GM23248 (cell line): ENCODE data around the gene JUN. TPM values are rescaled to one million over a fixed set of nuclear protein-coding genes. Genes with fewer than 3 reads are reported as not detected.
A peak's percentile ranks its signal among the peaks of the same experiment; 100 is the strongest.

ENCODE experiments used
- DNase-seq: peaks from one replicate; pipeline ENCODE4 v3.0.0-alpha.2; 2015
- H2AFZ ChIP-seq: fragments of 200-600 bp; sonication (generic); 2 replicates; pipeline ENCODE4 v1.6.1; 2016; ENCODE audit warnings: antibody characterized with exemption
- H3F3A ChIP-seq: fragments of 200-600 bp; sonication (generic); 2 replicates; pipeline ENCODE4 v1.6.1; 2016; ENCODE audit warnings: mild to moderate bottlenecking, antibody characterized with exemption, mixed run types; ENCODE audit not compliant: insufficient read depth
- H3K27ac ChIP-seq: fragments of 200-600 bp; sonication (generic); 2 replicates; pipeline ENCODE4 v1.5.1; 2016; ENCODE audit warnings: mild to moderate bottlenecking
- H3K27me3 ChIP-seq: fragments of 200-600 bp; sonication (generic); replicated peaks from 2 replicates; pipeline ENCODE4 v1.6.1; 2016; ENCODE audit warnings: mild to moderate bottlenecking; ENCODE audit not compliant: insufficient read depth
- H3K36me3 ChIP-seq: fragments of 200-600 bp; sonication (generic); 2 replicates; pipeline ENCODE4 v1.6.1; 2016; ENCODE audit warnings: low read depth, mild to moderate bottlenecking
- H3K4me1 ChIP-seq: fragments of 200-600 bp; sonication (generic); 2 replicates; pipeline ENCODE4 v1.6.1; 2016; ENCODE audit warnings: mild to moderate bottlenecking; ENCODE audit not compliant: insufficient read depth
- H3K4me2 ChIP-seq: fragments of 200-600 bp; sonication (generic); one replicate; pipeline ENCODE4 v1.6.1; 2016; ENCODE audit warnings: mild to moderate bottlenecking; ENCODE audit not compliant: unreplicated experiment
- H3K4me3 ChIP-seq: fragments of 200-600 bp; sonication (generic); 2 replicates; pipeline ENCODE4 v1.5.1; 2016; ENCODE audit warnings: mild to moderate bottlenecking
- H3K79me2 ChIP-seq: fragments of 200-600 bp; sonication (generic); 2 replicates; pipeline ENCODE4 v1.6.1; 2016; ENCODE audit warnings: mild to moderate bottlenecking; ENCODE audit not compliant: insufficient read depth
- H3K9ac ChIP-seq: fragments of 200-600 bp; sonication (generic); 2 replicates; pipeline ENCODE4 v1.6.1; 2016; ENCODE audit warnings: mild to moderate bottlenecking
- H3K9me2 ChIP-seq: fragments of 200-600 bp; sonication (generic); 2 replicates; pipeline ENCODE4 v1.6.1; 2016; ENCODE audit warnings: mixed run types, mild to moderate bottlenecking, moderate library complexity; ENCODE audit not compliant: insufficient read depth
- H3K9me3 ChIP-seq: fragments of 200-600 bp; sonication (generic); one replicate; pipeline ENCODE4 v1.6.1; 2017; ENCODE audit warnings: low read depth
- H4K20me1 ChIP-seq: fragments of 200-600 bp; sonication (generic); 2 replicates; pipeline ENCODE4 v1.6.0; 2016; ENCODE audit not compliant: insufficient read depth
- EZH2 ChIP-seq: fragments of 200-600 bp; sonication (generic); IDR thresholded peaks from 2 replicates; pipeline ENCODE4 v1.6.1; 2018; ENCODE audit warnings: antibody characterized with exemption, mild to moderate bottlenecking; ENCODE audit not compliant: insufficient read depth, poor library complexity, severe bottlenecking
- EZH2phosphoT487 ChIP-seq: fragments of 200-600 bp; sonication (generic); IDR thresholded peaks from 2 replicates; pipeline ENCODE4 v1.6.1; 2018; ENCODE audit warnings: antibody characterized with exemption, moderate library complexity, mild to moderate bottlenecking, low read depth; ENCODE audit not compliant: insufficient read depth
- WGBS, 2 experiments: methylation state at CpG; one replicate each; pipeline ENCODE4 v1.1.6; 2015 to 2017; ENCODE audit warnings: low lambda C conversion rate in 2 of 2, low coverage in 1 of 2; ENCODE audit errors: missing lambda C conversion rate in 2 of 2; 5-methylcytosine and 5-hydroxymethylcytosine counted together
- in situ Hi-C: fragments of 300-500 bp; cut with MboI; formaldehyde crosslinking; loops from 2 replicates; pipeline ENCODE4 v1.15.0; 2020
- polyA plus RNA-seq: library from polyadenylated mRNA; unstranded; fragments of >200 nt; fragmentation: Nextera tagmentation; extraction: Ambion mirVana; gene quantifications from 2 replicates; pipeline ENCODE4 v1.2.1, GENCODE V29; 2016
- total RNA-seq: library from RNA; depleted of rRNA; stranded (reverse); fragments of >200 nt; shearing (Covaris generic); gene quantifications from 2 replicates; pipeline ENCODE4 v1.2.3, GENCODE V29; 2014

JUN gene
- total and polyA plus RNA-seq, 2 experiments from 2014 or later = 45.3 to 112 TPM

DNA sequence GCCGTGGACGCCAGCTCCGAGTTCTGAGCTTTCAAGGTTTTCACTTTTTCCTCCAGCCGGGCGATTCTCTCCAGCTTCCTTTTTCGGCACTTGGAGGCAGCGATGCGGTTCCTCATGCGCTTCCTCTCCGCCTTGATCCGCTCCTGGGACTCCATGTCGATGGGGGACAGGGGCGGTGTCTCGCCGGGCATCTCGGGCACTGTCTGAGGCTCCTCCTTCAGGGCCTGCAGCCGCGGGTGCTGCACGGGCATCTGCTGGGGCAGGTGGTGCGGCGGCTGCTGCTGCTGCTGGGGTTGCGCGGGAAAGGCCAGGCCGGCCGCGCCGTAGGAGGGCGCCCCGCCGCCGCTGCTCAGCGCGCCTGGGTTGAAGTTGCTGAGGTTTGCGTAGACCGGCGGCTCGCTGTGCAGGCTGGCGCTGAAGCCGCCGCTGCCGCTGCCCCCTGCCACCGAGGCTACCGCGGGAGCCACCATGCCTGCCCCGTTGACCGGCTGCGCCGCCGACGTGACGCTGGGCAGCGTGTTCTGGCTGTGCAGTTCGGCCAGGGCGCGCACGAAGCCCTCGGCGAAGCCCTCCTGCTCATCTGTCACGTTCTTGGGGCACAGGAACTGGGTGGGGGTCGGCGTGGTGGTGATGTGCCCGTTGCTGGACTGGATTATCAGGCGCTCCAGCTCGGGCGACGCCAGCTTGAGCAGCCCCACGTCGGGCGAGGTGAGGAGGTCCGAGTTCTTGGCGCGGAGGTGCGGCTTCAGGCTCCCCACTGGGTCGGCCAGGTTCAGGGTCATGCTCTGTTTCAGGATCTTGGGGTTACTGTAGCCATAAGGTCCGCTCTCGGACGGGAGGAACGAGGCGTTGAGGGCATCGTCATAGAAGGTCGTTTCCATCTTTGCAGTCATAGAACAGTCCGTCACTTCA is 1.4 kb downstream of the JUN start:
- no peaks in the 10 kb centered on the region for H3K27me3 ChIP-seq
- peaks cover 14% of the 10 kb centered on the region; the same call in 1 of the 2 replicates for H4K20me1 ChIP-seq
- peak overlapping the region; percentile 99 for H3K4me2 ChIP-seq
- H3K79me2 ChIP-seq = peaks cover 40% of the 10 kb centered on the region
- WGBS, 2 experiments = 1% methylated on average over 44 to 78 of the region's 82 CpGs
- peak overlapping the region; percentile 92 for H3K4me3 ChIP-seq
- peak; percentile 59 for DNase-seq
- H3F3A ChIP-seq = peaks cover 60% of the 10 kb centered on the region
- H3K27ac ChIP-seq = peak overlapping the region; percentile 91
- no peak for TF ChIP-seq EZH2phosphoT487
- no peak for TF ChIP-seq EZH2
- peaks cover 29% of the 10 kb centered on the region for H3K4me1 ChIP-seq
- peaks cover 22% of the 10 kb centered on the region for H3K36me3 ChIP-seq
- H3K9me3 ChIP-seq = no peaks in the 10 kb centered on the region
- in situ Hi-C loops = loop anchor here (25.0 kb wide), 1 partner anchor 505 kb away; the partner anchor contains the start of gene FGGY
- peak overlapping the region; percentile 95 for H3K9ac ChIP-seq
- H2AFZ ChIP-seq = no peak overlapping the region
- no peaks in the 10 kb centered on the region for H3K9me2 ChIP-seq

DNA sequence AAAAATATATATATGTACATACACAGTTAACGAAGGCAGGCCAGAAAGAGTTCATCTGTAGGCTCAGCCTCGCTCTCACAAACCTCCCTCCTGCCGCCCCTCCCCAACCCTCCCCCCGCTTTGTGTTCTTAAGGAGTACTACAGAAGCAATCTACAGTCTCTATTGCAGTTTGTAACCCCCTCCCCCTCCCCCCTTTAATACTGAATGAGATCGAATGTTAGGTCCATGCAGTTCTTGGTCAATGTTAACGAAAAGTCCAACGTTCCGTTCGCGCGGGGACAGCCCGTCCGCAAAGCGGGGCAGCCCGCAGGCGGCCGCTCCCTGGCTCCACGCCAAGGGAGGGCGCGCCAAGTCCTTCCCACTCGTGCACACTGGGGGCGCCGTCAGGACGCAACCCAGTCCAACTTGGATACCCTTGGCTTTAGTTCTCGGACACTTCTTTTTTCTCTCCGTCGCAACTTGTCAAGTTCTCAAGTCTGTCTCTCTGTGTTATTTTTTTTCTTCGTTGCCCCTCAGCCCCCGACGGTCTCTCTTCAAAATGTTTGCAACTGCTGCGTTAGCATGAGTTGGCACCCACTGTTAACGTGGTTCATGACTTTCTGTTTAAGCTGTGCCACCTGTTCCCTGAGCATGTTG is 2.2 kb downstream of the JUN start:
- H3K4me3 ChIP-seq = peak overlapping the region; percentile 92
- H3F3A ChIP-seq = peaks cover 58% of the 10 kb centered on the region
- no peak for TF ChIP-seq EZH2
- no peak for TF ChIP-seq EZH2phosphoT487
- H3K4me2 ChIP-seq = peak overlapping the region; percentile 99
- H3K9ac ChIP-seq = peak overlapping the region; percentile 95
- WGBS, 2 experiments = 1% methylated on average over 32 of the region's 32 CpGs
- DNase-seq = peak; percentile 77
- H3K36me3 ChIP-seq = peaks cover 22% of the 10 kb centered on the region
- H2AFZ ChIP-seq = no peak overlapping the region
- no peaks in the 10 kb centered on the region for H3K9me2 ChIP-seq
- in situ Hi-C loops = loop anchor here (25.0 kb wide), 1 partner anchor 506 kb away; the partner anchor contains the start of gene FGGY
- H4K20me1 ChIP-seq = peaks cover 14% of the 10 kb centered on the region; the same call in 1 of the 2 replicates
- no peaks in the 10 kb centered on the region for H3K27me3 ChIP-seq
- no peaks in the 10 kb centered on the region for H3K9me3 ChIP-seq
- H3K79me2 ChIP-seq = peaks cover 40% of the 10 kb centered on the region
- peak overlapping the region; percentile 91 for H3K27ac ChIP-seq
- peaks cover 27% of the 10 kb centered on the region for H3K4me1 ChIP-seq

DNA sequence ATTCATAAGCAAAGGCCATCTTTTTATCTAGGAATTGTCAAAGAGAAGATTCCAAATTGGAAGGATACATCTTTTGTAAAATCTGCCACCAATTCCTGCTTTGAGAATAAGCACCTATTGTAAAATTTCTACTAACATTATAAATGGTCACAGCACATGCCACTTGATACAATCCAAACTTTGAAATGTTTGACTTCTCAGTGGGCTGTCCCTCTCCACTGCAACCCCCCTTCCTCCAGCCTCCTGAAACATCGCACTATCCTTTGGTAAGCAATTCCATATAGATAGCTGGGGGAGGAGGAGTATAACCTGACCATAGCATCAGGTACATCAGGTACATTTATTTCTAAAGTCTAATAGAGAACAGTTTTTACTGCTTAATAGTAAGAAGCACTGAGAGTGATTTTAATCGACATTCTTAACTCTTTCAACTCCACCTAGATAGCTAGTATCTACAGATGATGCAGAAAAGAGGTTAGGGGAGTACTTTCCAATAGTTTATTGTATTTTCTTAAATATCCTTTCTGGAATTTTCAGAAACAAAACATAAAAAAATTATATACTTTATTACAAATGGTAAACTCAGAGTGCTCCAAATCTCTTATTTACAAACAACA is 2.9 kb downstream of the JUN start:
- peak; percentile 38 for DNase-seq
- H2AFZ ChIP-seq = no peak overlapping the region
- peaks cover 20% of the 10 kb centered on the region for H3K4me1 ChIP-seq
- no peaks in the 10 kb centered on the region for H3K9me3 ChIP-seq
- peak overlapping the region; percentile 99 for H3K4me2 ChIP-seq
- 0 to 4% methylated on average over 2 of the region's 2 CpGs for WGBS, 2 experiments
- no peak for TF ChIP-seq EZH2
- TF ChIP-seq EZH2phosphoT487 = no peak
- H3F3A ChIP-seq = peaks cover 51% of the 10 kb centered on the region
- no peaks in the 10 kb centered on the region for H3K27me3 ChIP-seq
- peaks cover 22% of the 10 kb centered on the region for H3K36me3 ChIP-seq
- in situ Hi-C loops = loop anchor here (25.0 kb wide), 1 partner anchor 506 kb away; the partner anchor contains the start of gene FGGY
- peak overlapping the region; percentile 95 for H3K9ac ChIP-seq
- peak overlapping the region; percentile 91 for H3K27ac ChIP-seq
- peak overlapping the region; percentile 92 for H3K4me3 ChIP-seq
- peaks cover 40% of the 10 kb centered on the region for H3K79me2 ChIP-seq
- peaks cover 14% of the 10 kb centered on the region; the same call in 1 of the 2 replicates for H4K20me1 ChIP-seq
- H3K9me2 ChIP-seq = no peaks in the 10 kb centered on the region

DNA sequence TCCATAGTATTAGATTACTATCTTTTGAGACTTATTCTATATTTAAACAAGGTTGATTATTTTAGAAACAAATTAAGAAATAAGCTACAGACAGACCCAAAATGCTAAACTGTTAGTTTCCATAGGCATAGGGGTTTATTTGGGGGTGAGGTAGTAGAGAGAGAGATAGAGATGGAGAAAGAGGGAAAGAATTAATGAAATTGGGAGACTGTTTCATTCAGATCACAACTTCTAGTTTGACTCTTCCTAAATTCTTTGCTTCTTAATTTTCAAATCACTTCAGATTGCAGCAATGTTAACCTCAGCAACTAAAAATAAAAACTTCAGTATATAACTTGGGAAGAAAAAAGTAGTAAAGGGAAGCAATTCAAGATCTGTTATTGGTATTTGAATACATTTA is 3.4 kb downstream of the JUN start:
- 0 out of 2 replicates have a peak, but pooled peaks cover 15% of the 10 kb centered on the region for H3K4me1 ChIP-seq
- H3F3A ChIP-seq = peaks cover 46% of the 10 kb centered on the region
- no peak for TF ChIP-seq EZH2
- TF ChIP-seq EZH2phosphoT487 = no peak
- H3K27ac ChIP-seq = peak overlapping the region; percentile 91
- no peak overlapping the region for H2AFZ ChIP-seq
- DNase-seq = no peak
- H3K4me2 ChIP-seq = peak overlapping the region; percentile 99
- peaks cover 40% of the 10 kb centered on the region for H3K79me2 ChIP-seq
- H3K4me3 ChIP-seq = peak overlapping the region; percentile 92
- no peaks in the 10 kb centered on the region for H3K27me3 ChIP-seq
- in situ Hi-C loops = loop anchor here (25.0 kb wide), 1 partner anchor 507 kb away; the partner anchor contains the start of gene FGGY
- H3K36me3 ChIP-seq = peaks cover 22% of the 10 kb centered on the region
- H4K20me1 ChIP-seq = peaks cover 14% of the 10 kb centered on the region; the same call in 1 of the 2 replicates
- H3K9me2 ChIP-seq = no peaks in the 10 kb centered on the region
- peak overlapping the region; percentile 95 for H3K9ac ChIP-seq
- H3K9me3 ChIP-seq = no peaks in the 10 kb centered on the region
